Right lobe of liver (tissue), 4 donors: Measurements from ENCODE around the gene PAPLN.

Source experiments
- POLR2A ChIP-seq: fragments of 450-650 bp; IDR thresholded peaks from one replicate; pipeline ENCODE4 v1.6.1; 2017; ENCODE audit warnings: antibody characterized with exemption, mild to moderate bottlenecking
- TF ChIP-seq, protein P1 (sequence below), 4 donors: fragments of 200-600 bp in 3 of 4; fragments of 450-650 bp in 1 of 4; IDR thresholded peaks; one replicate each; pipeline versions ENCODE4 v1.5.1 to v1.8.0; 2016 to 2022; ENCODE audit warnings: antibody characterized with exemption in 4 of 4, mild to moderate bottlenecking in 2 of 4
- donor health status: DM: no; HTN: no; CAD: no.
- donor health status: DM: no; HTN: no; CAD: no.
- donor health status: DM: no; HTN: yes; CAD: no.

DNA sequence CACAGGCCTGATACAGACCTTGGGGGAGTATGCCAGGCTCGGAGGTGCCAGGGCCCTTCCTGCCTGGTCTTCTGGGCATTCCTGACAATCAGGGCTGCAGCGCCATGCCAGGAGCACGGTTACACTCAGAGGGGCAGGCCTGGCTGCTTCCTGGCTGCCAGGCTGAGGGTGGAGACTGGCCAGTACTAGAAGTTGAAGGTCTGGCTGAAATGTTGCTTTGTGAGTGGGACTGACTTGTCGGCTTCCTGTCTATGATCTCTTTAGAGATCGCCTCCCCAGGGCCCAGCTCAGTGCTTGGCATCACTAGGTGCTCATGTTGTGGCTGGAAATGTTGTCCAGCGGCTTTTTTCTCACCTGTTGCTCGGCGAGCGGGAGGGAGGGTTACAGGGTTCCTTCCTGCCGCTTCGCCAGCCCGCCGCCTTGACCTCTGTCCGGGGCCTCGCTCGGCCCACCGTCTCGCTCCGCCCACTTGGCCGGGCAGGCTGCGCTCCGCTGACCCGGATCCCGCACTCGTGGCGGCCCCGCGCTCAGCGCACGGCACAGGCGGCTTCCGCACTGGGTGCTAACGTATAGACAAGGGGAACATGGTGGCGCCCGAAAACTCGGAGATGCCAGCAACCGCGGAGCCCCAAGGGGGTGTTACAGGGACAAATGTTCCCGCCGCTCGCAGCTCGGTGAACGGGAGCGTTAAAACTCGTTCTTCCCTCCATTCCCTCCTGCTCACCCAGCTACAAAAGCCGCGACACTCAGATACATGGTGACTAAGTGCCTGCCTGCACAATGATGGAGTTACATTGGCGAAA is 32.6 kb downstream of the PAPLN start:
- TF ChIP-seq, protein P1, sequence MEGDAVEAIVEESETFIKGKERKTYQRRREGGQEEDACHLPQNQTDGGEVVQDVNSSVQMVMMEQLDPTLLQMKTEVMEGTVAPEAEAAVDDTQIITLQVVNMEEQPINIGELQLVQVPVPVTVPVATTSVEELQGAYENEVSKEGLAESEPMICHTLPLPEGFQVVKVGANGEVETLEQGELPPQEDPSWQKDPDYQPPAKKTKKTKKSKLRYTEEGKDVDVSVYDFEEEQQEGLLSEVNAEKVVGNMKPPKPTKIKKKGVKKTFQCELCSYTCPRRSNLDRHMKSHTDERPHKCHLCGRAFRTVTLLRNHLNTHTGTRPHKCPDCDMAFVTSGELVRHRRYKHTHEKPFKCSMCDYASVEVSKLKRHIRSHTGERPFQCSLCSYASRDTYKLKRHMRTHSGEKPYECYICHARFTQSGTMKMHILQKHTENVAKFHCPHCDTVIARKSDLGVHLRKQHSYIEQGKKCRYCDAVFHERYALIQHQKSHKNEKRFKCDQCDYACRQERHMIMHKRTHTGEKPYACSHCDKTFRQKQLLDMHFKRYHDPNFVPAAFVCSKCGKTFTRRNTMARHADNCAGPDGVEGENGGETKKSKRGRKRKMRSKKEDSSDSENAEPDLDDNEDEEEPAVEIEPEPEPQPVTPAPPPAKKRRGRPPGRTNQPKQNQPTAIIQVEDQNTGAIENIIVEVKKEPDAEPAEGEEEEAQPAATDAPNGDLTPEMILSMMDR (IDR thresholded peaks at IDR 0.05), result no peak
- no peak for TF ChIP-seq POLR2A
